K562 (cell line): ENCODE measurements around the gene POLL. TPM values are rescaled to one million over a fixed set of nuclear protein-coding genes. Genes with fewer than 3 reads are reported as not detected.

Experiments used
- CBFB ChIP-seq: sonication (generic); formaldehyde crosslinking; IDR thresholded peaks from 2 replicates; pipeline ENCODE4 v1.4.0; 2020; ENCODE audit warnings: mild to moderate bottlenecking, missing genetic modification reagents
- ETV1 ChIP-seq: fragments of 450-650 bp; conservative IDR thresholded peaks from 2 replicates; pipeline ENCODE4 v1.6.1; 2016; ENCODE audit warnings: missing genetic modification characterization, control low read depth, low read depth, missing compliant biosample characterization
- HMG20B ChIP-seq: fragments of 250-450 bp; sonication (Bioruptor Pico); IDR thresholded peaks from 2 replicates; pipeline ENCODE4 v1.5.0; 2021; ENCODE audit warnings: mild to moderate bottlenecking
- KLF13 ChIP-seq: fragments of 450-650 bp; IDR thresholded peaks from 2 replicates; pipeline ENCODE4 v1.6.1; 2016; ENCODE audit warnings: missing genetic modification characterization, low read depth, mild to moderate bottlenecking, missing compliant biosample characterization, moderate library complexity, borderline replicate concordance
- MCM7 ChIP-seq, 2 experiments: fragments of 450-650 bp; IDR thresholded peaks; 2 replicates each; pipeline ENCODE4 v1.6.1; 2016 to 2018
- NR4A1 ChIP-seq, 2 experiments: fragments of 250-450 bp in 1 of 2; fragments of 450-650 bp in 1 of 2; sonication (Bioruptor Pico) in 1 of 2; IDR thresholded peaks; 2 replicates each; pipeline versions ENCODE4 v1.4.0 to v1.6.1; 2016 to 2020; ENCODE audit warnings: mild to moderate bottlenecking in 2 of 2, missing compliant biosample characterization in 1 of 2, missing genetic modification characterization in 1 of 2, moderate library complexity in 1 of 2
- TAL1 ChIP-seq: fragments of 450-650 bp; IDR thresholded peaks from 2 replicates; pipeline ENCODE4 v1.6.1; 2016; ENCODE audit warnings: mild to moderate bottlenecking
- TEAD1 ChIP-seq, 2 experiments: fragments of 450-650 bp in 1 of 2; sonication (generic) in 1 of 2; formaldehyde crosslinking; IDR thresholded peaks; 2 replicates each; pipeline versions ENCODE4 v1.4.0 to v1.8.0; 2020 to 2022; ENCODE audit warnings: mild to moderate bottlenecking in 2 of 2, missing genetic modification reagents in 1 of 2
- TRIM24 ChIP-seq, 2 experiments: fragments of 450-650 bp; IDR thresholded peaks; 2 replicates each; pipeline ENCODE4 v1.6.1; 2016
- USF2 ChIP-seq: sonication (generic); formaldehyde crosslinking; IDR thresholded peaks from 2 replicates; pipeline ENCODE4 v1.5.0; 2020; ENCODE audit warnings: missing genetic modification reagents
- XRCC3 ChIP-seq: fragments of 450-650 bp; IDR thresholded peaks from 2 replicates; pipeline ENCODE4 v1.6.1; 2017; ENCODE audit warnings: mild to moderate bottlenecking, moderate library complexity
- ZNF347 ChIP-seq: fragments of 450-650 bp; formaldehyde crosslinking; IDR thresholded peaks from 2 replicates; pipeline ENCODE4 v1.4.0; 2020; ENCODE audit warnings: low read depth, mild to moderate bottlenecking, moderate library complexity
- ZNF551 ChIP-seq: fragments of 250-450 bp; sonication (Bioruptor Pico); IDR thresholded peaks from 2 replicates; pipeline ENCODE4 v1.5.0; 2021; ENCODE audit warnings: mild to moderate bottlenecking, moderate library complexity
- ZNF639 ChIP-seq, 2 experiments: fragments of 200-800 bp in 1 of 2; sonication (Bioruptor generic) in 1 of 2; sonication (generic) in 1 of 2; formaldehyde crosslinking in 1 of 2; IDR thresholded peaks in 1 of 2; conservative IDR thresholded peaks in 1 of 2; 2 replicates each; pipeline versions ENCODE4 v1.5.0 to v1.6.1; 2016 to 2020; ENCODE audit warnings: missing compliant biosample characterization in 1 of 2, missing genetic modification characterization in 1 of 2, missing genetic modification reagents in 1 of 2
- polyA plus RNA-seq, 8 experiments: library from polyadenylated mRNA; depleted of rRNA in 4 of 8; stranded (reverse) in 5 of 8; unstranded in 3 of 8; fragments of >200 nt; fragmentation: Nextera tagmentation in 2 of 8; fragmentation: Illumina TruSeq in 1 of 8; extraction: Ambion mirVana in 2 of 8; extraction: Trizol in 1 of 8; gene quantifications; 2 replicates each; pipeline versions ENCODE4 v1.2.1 to v1.2.3, GENCODE V29; 2011 to 2014; ENCODE audit warnings: inconsistent platforms in 1 of 8, missing spikeins in 1 of 8
- total RNA-seq, 7 experiments: library from RNA; depleted of rRNA in 6 of 7; stranded (reverse); fragments of >200 nt in 6 of 7; fragmentation: Illumina TruSeq in 2 of 7; extraction: Trizol in 2 of 7; gene quantifications; 2 replicates each; pipeline versions ENCODE4 v1.2.1 to v1.2.3, GENCODE V29; 2011 to 2021; ENCODE audit warnings: low replicate concordance in 1 of 7
- TF ChIP-seq, protein P1 (sequence below): sonication (generic); formaldehyde crosslinking; IDR thresholded peaks from 2 replicates; pipeline ENCODE4 v1.8.1; 2023; ENCODE audit warnings: mild to moderate bottlenecking, missing genetic modification reagents

The POLL gene
- total and polyA plus RNA-seq, 9 of the 15 experiments (the other 6 are each of a cell fraction or from before 2014, with no cell fraction given): 1.2 to 18.7 (median 10.9) TPM

GRCh38 chr10:101575580-101576210 lies 12.4 kb downstream of the POLL start (continued):
- TF ChIP-seq ZNF639 (CRISPR knock-in tag; conservative IDR thresholded peaks at IDR 0.05 in 1 of 2, IDR thresholded peaks at IDR 0.05 in 1 of 2) (0 out of 4 replicates have a peak, but pooled peaks of 1 of the 2 experiments have one; percentile 39), TRIM24 (IDR thresholded peaks at IDR 0.05) (peak; percentile 79 to 83; a peak in 3 of 4 replicates), ETV1 (tag) (no peak), XRCC3 (no peak), MCM7 (IDR thresholded peaks at IDR 0.05) (no peak), ZNF347 (no peak), TAL1 (peak; percentile 97), KLF13 (tag) (no peak), NR4A1 (CRISPR knock-in tag; IDR thresholded peaks at IDR 0.05) (no peak), NR4A1 (tag; IDR thresholded peaks at IDR 0.05) (0 out of 2 replicates have a peak, but pooled peaks have one; percentile 2), CBFB (CRISPR knock-in tag) (no peak), USF2 (CRISPR knock-in tag) (no peak), TEAD1 (CRISPR knock-in tag; IDR thresholded peaks at IDR 0.05) (no peak), ZNF551 (CRISPR knock-in tag) (no peak), HMG20B (CRISPR knock-in tag) (no peak)
- TF ChIP-seq, protein P1, sequence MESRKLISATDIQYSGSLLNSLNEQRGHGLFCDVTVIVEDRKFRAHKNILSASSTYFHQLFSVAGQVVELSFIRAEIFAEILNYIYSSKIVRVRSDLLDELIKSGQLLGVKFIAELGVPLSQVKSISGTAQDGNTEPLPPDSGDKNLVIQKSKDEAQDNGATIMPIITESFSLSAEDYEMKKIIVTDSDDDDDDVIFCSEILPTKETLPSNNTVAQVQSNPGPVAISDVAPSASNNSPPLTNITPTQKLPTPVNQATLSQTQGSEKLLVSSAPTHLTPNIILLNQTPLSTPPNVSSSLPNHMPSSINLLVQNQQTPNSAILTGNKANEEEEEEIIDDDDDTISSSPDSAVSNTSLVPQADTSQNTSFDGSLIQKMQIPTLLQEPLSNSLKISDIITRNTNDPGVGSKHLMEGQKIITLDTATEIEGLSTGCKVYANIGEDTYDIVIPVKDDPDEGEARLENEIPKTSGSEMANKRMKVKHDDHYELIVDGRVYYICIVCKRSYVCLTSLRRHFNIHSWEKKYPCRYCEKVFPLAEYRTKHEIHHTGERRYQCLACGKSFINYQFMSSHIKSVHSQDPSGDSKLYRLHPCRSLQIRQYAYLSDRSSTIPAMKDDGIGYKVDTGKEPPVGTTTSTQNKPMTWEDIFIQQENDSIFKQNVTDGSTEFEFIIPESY (CRISPR knock-in tag): no peak
